PFSK-1 (cell line): ENCODE data around the gene TNFAIP1.

Experiments
- FOXP2 ChIP-seq: optimal IDR thresholded peaks from 2 replicates; pipeline ENCODE3; 2011; ENCODE audit warnings: borderline replicate concordance, control low read depth, inconsistent platforms; ENCODE audit not compliant: insufficient read depth; ENCODE audit errors: extremely low read length, extremely low read depth
- POLR2AphosphoS5 ChIP-seq: IDR thresholded peaks from 2 replicates; pipeline ENCODE4 v1.6.1; 2012; ENCODE audit warnings: low read depth, mild to moderate bottlenecking, control low read depth, low read length, moderate library complexity
- SIN3A ChIP-seq: IDR thresholded peaks from 2 replicates; pipeline ENCODE4 v1.6.1; 2012; ENCODE audit warnings: mild to moderate bottlenecking, low read length, moderate library complexity, borderline replicate concordance; ENCODE audit not compliant: insufficient read depth
- TAF1 ChIP-seq: IDR thresholded peaks from 2 replicates; pipeline ENCODE4 v1.6.1; 2012; ENCODE audit warnings: low read length, control low read depth, borderline replicate concordance; ENCODE audit not compliant: insufficient read depth
- TF ChIP-seq, protein P1 (sequence below), 2 experiments: IDR thresholded peaks; 2 replicates each; pipeline versions ENCODE4 v1.6.1 to v1.8.0; 2011 to 2012; ENCODE audit warnings: low read depth in 2 of 2, low read length in 2 of 2, control low read depth in 1 of 2, inconsistent platforms in 1 of 2, mild to moderate bottlenecking in 1 of 2, moderate library complexity in 1 of 2; ENCODE audit not compliant: insufficient read depth in 1 of 2

Gene TNFAIP1

DNA sequence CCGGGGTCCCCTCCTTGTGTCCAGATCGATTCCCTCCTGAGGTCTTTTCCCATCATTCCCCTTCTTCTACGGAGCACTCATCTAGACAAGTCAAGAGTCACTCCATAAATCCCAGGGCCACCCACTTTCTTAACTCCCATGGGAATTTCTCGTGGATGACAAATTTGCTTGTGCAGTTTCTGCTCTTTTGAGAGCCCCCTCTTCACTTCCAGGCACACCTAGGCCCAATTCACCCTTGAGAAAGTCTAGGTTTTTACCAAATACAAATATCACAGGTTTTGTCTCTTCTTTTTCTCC, 22.3 kb downstream of the TNFAIP1 start:
- TF ChIP-seq POLR2AphosphoS5 (no peak), SIN3A (no peak), FOXP2 (no peak), TAF1 (no peak)
- TF ChIP-seq, protein P1, sequence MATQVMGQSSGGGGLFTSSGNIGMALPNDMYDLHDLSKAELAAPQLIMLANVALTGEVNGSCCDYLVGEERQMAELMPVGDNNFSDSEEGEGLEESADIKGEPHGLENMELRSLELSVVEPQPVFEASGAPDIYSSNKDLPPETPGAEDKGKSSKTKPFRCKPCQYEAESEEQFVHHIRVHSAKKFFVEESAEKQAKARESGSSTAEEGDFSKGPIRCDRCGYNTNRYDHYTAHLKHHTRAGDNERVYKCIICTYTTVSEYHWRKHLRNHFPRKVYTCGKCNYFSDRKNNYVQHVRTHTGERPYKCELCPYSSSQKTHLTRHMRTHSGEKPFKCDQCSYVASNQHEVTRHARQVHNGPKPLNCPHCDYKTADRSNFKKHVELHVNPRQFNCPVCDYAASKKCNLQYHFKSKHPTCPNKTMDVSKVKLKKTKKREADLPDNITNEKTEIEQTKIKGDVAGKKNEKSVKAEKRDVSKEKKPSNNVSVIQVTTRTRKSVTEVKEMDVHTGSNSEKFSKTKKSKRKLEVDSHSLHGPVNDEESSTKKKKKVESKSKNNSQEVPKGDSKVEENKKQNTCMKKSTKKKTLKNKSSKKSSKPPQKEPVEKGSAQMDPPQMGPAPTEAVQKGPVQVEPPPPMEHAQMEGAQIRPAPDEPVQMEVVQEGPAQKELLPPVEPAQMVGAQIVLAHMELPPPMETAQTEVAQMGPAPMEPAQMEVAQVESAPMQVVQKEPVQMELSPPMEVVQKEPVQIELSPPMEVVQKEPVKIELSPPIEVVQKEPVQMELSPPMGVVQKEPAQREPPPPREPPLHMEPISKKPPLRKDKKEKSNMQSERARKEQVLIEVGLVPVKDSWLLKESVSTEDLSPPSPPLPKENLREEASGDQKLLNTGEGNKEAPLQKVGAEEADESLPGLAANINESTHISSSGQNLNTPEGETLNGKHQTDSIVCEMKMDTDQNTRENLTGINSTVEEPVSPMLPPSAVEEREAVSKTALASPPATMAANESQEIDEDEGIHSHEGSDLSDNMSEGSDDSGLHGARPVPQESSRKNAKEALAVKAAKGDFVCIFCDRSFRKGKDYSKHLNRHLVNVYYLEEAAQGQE (IDR thresholded peaks at IDR 0.05; ENCODE audit: insufficient read depth in 1 of 2, low read depth in 2 of 2, low read length in 2 of 2): no peak

DNA sequence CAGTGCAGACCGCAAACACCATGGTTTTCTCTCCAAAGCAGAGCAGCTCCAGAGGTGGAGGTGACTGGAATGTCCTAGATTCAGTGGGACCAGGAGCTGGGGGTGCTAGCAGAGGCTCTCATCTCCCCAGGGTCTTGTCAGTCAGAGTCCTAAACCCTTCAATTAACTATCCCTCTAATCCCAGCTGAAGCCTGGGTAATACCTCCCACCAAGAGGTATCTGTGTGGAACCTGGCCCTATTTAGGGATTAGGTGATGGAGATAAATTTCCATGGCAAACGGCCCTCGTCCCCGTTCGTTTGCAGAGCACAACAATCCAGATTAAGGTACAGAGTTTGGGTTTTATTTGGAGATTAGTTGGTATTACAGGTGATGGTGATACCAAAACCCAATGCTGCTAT, 27.6 kb downstream of the TNFAIP1 start:
- TF ChIP-seq SIN3A: no peak
- no peak for TF ChIP-seq POLR2AphosphoS5
- TF ChIP-seq FOXP2: no peak
- TF ChIP-seq TAF1: no peak
- TF ChIP-seq, protein P1 (IDR thresholded peaks at IDR 0.05; ENCODE audit: insufficient read depth in 1 of 2, low read depth in 2 of 2, low read length in 2 of 2): no peak

DNA sequence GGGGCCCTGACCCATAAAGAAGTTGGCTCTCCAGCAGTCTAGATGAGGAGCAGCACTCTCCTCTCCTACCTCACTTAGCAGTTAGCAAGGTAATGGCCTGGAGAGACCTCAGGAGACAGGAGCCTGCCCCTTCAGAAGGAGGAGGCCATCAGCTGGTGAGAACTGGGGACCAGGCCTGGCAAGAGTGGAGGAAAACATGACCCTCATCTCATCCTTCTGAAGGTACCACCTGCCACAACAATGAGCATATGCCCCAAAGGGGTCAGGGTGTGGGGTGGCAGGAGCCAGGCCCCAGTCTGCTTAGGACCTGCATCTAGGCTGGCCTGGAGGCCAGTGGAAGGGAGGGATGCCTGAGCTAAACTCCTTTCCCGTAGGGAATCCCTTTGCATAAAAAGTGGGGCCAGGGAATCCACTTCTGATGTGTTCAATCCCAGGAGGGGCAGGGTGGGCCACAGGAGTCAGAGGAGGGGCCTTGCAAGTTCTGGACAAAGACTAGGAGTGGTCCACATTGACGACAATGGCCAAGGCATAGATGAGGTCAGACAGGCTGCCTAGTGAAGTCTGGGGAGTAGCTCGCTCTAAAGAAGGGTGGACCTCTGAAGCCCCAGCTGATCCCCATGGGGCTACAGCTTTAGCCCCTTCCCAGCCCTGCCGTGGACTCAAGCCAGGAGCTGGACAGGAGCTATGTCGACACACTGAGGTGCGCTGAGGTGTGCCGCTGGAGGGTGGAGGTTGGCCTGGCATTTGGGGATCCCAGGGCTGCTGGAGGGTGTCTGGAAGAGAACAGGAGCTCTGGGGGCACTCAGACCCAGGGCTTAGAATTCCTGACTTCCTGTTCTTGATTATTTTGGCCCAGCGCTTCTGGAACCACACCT, 28.5 kb downstream of the TNFAIP1 start:
- no peak for TF ChIP-seq TAF1
- no peak for TF ChIP-seq FOXP2
- TF ChIP-seq, protein P1 (IDR thresholded peaks at IDR 0.05; ENCODE audit: insufficient read depth in 1 of 2, low read depth in 2 of 2, low read length in 2 of 2): no peak
- no peak for TF ChIP-seq SIN3A
- TF ChIP-seq POLR2AphosphoS5: no peak

DNA sequence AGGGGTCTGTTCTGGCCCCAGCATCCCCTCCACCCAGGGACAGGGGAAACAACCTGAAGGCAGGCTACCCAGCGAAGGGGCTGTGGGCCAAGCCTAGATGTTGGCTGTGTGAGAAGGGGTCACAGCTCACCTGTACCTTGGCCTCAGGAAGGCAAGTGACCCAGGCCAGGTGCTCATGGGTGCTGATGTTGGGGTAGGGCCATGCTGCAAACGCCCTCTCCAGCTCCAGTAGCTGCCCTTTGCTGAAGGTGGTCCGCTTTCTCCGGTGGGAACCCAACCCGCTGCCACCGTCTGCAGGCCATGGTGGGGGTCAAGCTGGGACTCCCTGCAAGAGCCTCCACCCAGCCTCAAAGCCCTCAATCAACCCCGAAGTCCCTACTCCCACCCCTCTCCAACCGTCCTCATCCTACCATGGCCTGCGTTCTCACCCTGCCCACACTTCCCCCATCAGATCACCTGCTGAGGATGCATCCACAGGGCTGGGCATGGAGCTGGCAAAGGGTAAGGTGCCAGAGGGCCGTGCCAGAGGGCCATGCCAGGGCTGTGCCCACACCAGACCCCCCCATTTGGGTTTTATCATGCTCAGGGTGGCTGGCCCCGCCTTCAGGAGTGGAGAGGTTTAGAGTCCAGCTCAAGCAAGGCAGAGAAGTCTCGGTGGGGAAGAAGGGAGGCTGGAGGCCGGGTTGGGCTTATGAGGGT, 29.3 kb downstream of the TNFAIP1 start, which contains the start of gene SEBOX:
SEBOX (minus strand) TSS at position 535 of the 699 bp plus-strand sequence; CDS start at position 487, 48 bp downstream.
- TF ChIP-seq SIN3A: no peak
- TF ChIP-seq, protein P1 (IDR thresholded peaks at IDR 0.05; ENCODE audit: insufficient read depth in 1 of 2, low read depth in 2 of 2, low read length in 2 of 2): no peak
- no peak for TF ChIP-seq TAF1
- TF ChIP-seq FOXP2: no peak
- no peak for TF ChIP-seq POLR2AphosphoS5
